DMS79 (cell line): ENCODE results near the gene MARCKSL1.
"Not testable (repeated sequence)": the region's sequence is repeated elsewhere in the genome, so short reads cannot be mapped to it uniquely, and the experiment has no call there.

Source experiments
- DNase-seq: peaks from one replicate; lab custom pipeline; 2025; lab: John Stamatoyannopoulos, UW

Gene MARCKSL1

GRCh38 chr1:32333251-32333963, 2.6 kb downstream of the MARCKSL1 start:
- no peak for DNase-seq

- DNase-seq: no peak
These were observed 3.5 kb downstream of the MARCKSL1 start for GRCh38 chr1:32332290-32333079.

GRCh38 chr1:32331549-32331948, 4.5 kb downstream of the MARCKSL1 start:
- DNase-seq: no peak

- DNase-seq: no peak
These were observed 5.4 kb downstream of the MARCKSL1 start for GRCh38 chr1:32330558-32331151.

- DNase-seq: no peak
These were observed 6.0 kb downstream of the MARCKSL1 start for GRCh38 chr1:32329931-32330466.

- no peak for DNase-seq
These were observed 8.8 kb downstream of the MARCKSL1 start for GRCh38 chr1:32327204-32327603.

- DNase-seq: no peak
These were observed 14.2 kb downstream of the MARCKSL1 start for GRCh38 chr1:32321712-32322291.

- no peak for DNase-seq
These were observed 17.7 kb downstream of the MARCKSL1 start for GRCh38 chr1:32318127-32318869.

- DNase-seq: no peak
These were observed 19.1 kb downstream of the MARCKSL1 start for GRCh38 chr1:32316903-32317277.

GRCh38 chr1:32311709-32312393, 24.2 kb downstream of the MARCKSL1 start:
- peak; percentile 92 for DNase-seq

- no peak for DNase-seq
These were observed 26.1 kb downstream of the MARCKSL1 start for GRCh38 chr1:32309960-32310359.

- no peak for DNase-seq
These were observed 28.7 kb downstream of the MARCKSL1 start for GRCh38 chr1:32307324-32307723.

- no peak for DNase-seq
These were observed 30.7 kb downstream of the MARCKSL1 start for GRCh38 chr1:32305310-32305709.

- DNase-seq: no peak
These were observed 31.9 kb downstream of the MARCKSL1 start for GRCh38 chr1:32303997-32304622.

GRCh38 chr1:32303358-32303757, 32.7 kb downstream of the MARCKSL1 start:
- DNase-seq: no peak

- no peak for DNase-seq
These were observed 36.7 kb downstream of the MARCKSL1 start for GRCh38 chr1:32299327-32299726.

GRCh38 chr1:32298211-32298610, 37.8 kb downstream of the MARCKSL1 start:
- DNase-seq: not testable (repeated sequence)

- DNase-seq: peak; percentile 90
These were observed 44.1 kb downstream of the MARCKSL1 start, which contains the start of gene HDAC1 for GRCh38 chr1:32291708-32292538. Gene HDAC1 (plus strand): TSS chr1:32292083. CDS start chr1:32292170, 87 bp downstream.

GRCh38 chr1:32291145-32291707, 44.8 kb downstream of the MARCKSL1 start:
- no peak for DNase-seq
